GM12892 (cell line): ENCODE results near the gene SIPA1L3.
"Not testable (repeated sequence)": the region's sequence is repeated elsewhere in the genome, so short reads cannot be mapped to it uniquely, and the experiment has no call there.

Experiments
- DNase-seq: peaks from one replicate; pipeline ENCODE4 v3.0.0; 2011; ENCODE audit not compliant: insufficient read length
- FAIRE-seq: peaks from 2 replicates; lab custom pipeline; 2011; peaks lifted over from hg19 to GRCh38; lab: Jason Lieb, UNC
- POLR2A ChIP-seq: IDR thresholded peaks from 2 replicates; pipeline ENCODE4 v1.6.1; 2011; ENCODE audit warnings: low read depth, low read length, control low read depth
- POLR2AphosphoS5 ChIP-seq: IDR thresholded peaks from 2 replicates; pipeline ENCODE4 v1.6.1; 2011; ENCODE audit warnings: low read depth, low read length, control low read depth
- TAF1 ChIP-seq: IDR thresholded peaks from 2 replicates; pipeline ENCODE4 v1.6.1; 2011; ENCODE audit warnings: low read depth, mild to moderate bottlenecking, control low read depth, low read length, borderline replicate concordance

Gene SIPA1L3

GRCh38 chr19:38216785-38217641 is 310.0 kb downstream of the SIPA1L3 start:
- DNase-seq (no peak), FAIRE-seq (no peak)
- TF ChIP-seq TAF1: no peak
- no peak for TF ChIP-seq POLR2A
- TF ChIP-seq POLR2AphosphoS5: no peak

- TF ChIP-seq TAF1: no peak
- no peak for TF ChIP-seq POLR2A
- TF ChIP-seq POLR2AphosphoS5: no peak
- no peak for DNase-seq
- FAIRE-seq: no peak
Observed at GRCh38 chr19:38218204-38218603, 311.2 kb downstream of the SIPA1L3 start.

DNA sequence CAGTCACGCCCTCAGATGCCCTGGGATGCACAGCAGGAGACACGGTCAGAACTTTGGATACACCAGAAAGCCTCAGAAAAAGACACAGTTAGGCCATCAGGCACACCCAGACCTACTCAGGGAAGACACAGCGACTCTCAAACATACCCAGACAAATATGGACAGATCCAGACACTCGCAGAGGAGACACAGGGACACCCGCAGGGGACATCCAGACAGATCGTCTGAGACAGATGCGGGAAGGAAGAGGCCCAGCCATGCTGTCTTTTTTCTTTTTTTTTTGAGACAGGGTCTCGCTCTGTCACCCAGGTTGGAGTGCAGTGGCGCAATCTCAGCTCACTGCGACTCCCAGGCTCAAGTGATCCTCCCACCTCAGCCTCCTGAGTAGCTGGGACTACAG is 312.2 kb downstream of the SIPA1L3 start:
- FAIRE-seq (no peak), DNase-seq (no peak)
- no peak for TF ChIP-seq POLR2AphosphoS5
- no peak for TF ChIP-seq TAF1
- no peak for TF ChIP-seq POLR2A

DNA sequence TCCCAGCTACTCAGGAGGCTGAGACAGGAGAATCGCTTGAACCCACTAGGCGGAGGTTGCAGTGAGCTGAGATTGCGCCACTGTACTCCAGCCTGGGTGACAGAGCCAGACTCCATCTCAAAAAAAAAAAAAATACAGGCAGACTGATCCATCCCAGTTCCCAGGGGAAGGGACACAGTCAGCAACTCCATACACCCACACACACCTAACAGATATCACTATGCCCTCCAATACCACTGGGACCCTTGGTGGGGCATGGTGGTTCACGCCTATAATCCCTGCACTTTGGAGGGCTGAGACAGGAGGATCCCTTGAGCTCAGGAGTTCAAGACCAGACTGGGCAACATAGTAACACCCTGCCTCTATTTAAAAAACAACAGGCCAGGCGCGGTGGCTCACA is 314.4 kb downstream of the SIPA1L3 start:
- DNase-seq: no peak
- TF ChIP-seq POLR2A (no peak), TAF1 (no peak), POLR2AphosphoS5 (no peak)

GRCh38 chr19:38221919-38222830 is 315.2 kb downstream of the SIPA1L3 start:
- FAIRE-seq: no peak
- DNase-seq: no peak
- TF ChIP-seq TAF1 (no peak), POLR2AphosphoS5 (no peak), POLR2A (no peak)

More for the DNA sequence above, 314.4 kb downstream of the SIPA1L3 start:
- FAIRE-seq: no peak

GRCh38 chr19:38223119-38223523 is 316.1 kb downstream of the SIPA1L3 start:
- no peak for TF ChIP-seq POLR2A
- TF ChIP-seq POLR2AphosphoS5: no peak
- FAIRE-seq: no peak
- DNase-seq: no peak

DNA sequence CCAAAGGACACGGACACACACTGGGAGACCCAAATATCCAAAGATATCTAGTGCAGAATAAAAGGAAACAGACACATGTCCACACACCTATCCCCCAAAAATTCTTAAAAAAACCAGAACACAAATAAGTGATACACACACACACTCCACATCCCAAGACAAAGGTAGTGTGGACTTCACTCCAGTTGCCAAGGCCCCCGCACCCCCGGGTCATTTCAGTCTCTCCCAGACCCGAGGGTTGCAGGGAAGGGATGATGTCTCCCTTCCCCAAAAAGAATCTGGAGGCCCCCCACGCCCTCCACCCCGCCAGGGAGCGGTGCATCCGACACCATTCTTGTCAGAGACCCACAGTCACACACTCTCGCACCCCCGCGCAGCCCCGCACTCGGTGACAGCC is 316.6 kb downstream of the SIPA1L3 start:
- FAIRE-seq (no peak), DNase-seq (no peak)
- no peak for TF ChIP-seq TAF1
- TF ChIP-seq POLR2A: no peak
- TF ChIP-seq POLR2AphosphoS5: no peak

GRCh38 chr19:38224014-38224862 is 317.2 kb downstream of the SIPA1L3 start, which contains the start of gene DPF1:
Gene DPF1 (minus strand): TSS chr19:38224222. CDS start chr19:38224142, 80 bp downstream.
- FAIRE-seq (peak; percentile 89), DNase-seq (peak; percentile 93)
- TF ChIP-seq POLR2A (no peak), TAF1 (no peak), POLR2AphosphoS5 (peak; percentile 39; the same call in 1 of the 2 replicates)

DNA sequence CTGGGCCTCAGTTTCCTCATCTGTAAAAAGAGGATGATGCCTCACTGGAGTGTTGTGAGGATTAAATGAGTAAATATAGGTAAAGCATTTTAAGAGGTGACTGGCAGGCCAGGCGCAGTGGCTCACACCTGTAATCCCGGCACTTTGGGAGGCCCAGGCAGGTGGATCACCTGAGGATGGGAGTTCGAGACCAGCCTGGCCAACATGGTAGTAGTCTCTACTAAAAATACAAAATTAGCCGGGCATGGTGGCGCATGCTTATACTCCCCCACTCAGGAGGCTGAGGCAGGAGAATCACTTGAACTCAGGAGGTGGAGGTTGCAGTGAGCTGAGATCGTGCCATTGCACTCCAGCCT is 317.8 kb downstream of the SIPA1L3 start:
- FAIRE-seq, DNase-seq: not testable (repeated sequence)

- DNase-seq (no peak), FAIRE-seq (no peak)
- TF ChIP-seq TAF1 (no peak), POLR2AphosphoS5 (no peak), POLR2A (no peak)
Observed at GRCh38 chr19:38227287-38228004, 320.4 kb downstream of the SIPA1L3 start.

- no peak for FAIRE-seq
- no peak for TF ChIP-seq POLR2AphosphoS5
- TF ChIP-seq TAF1: no peak
- no peak for TF ChIP-seq POLR2A
- no peak for DNase-seq
Observed at GRCh38 chr19:38228005-38228377, 321.0 kb downstream of the SIPA1L3 start.
